ENCODE measurements around the gene KIRREL3.

The KIRREL3 gene

GRCh38 chr11:126417091-126417862, 583.3 kb downstream of the KIRREL3 start:
- DNase-seq (ENCODE audit: low read depth), result no peak

GRCh38 chr11:126416542-126417090, 584.0 kb downstream of the KIRREL3 start:
- peak; percentile 65 for DNase-seq (ENCODE audit: low read depth)

- no peak for DNase-seq (ENCODE audit: low read depth)
Measured at GRCh38 chr11:126415669-126416420, 584.7 kb downstream of the KIRREL3 start.

GRCh38 chr11:126415128-126415527, 585.4 kb downstream of the KIRREL3 start:
- no peak for DNase-seq (ENCODE audit: low read depth)

GRCh38 chr11:126414615-126415014, 586.0 kb downstream of the KIRREL3 start:
- DNase-seq (ENCODE audit: low read depth), result no peak

GRCh38 chr11:126413843-126414405, 586.6 kb downstream of the KIRREL3 start:
- DNase-seq (ENCODE audit: low read depth), result no peak

- DNase-seq (ENCODE audit: low read depth), result no peak
Measured at GRCh38 chr11:126413426-126413825, 587.1 kb downstream of the KIRREL3 start.

GRCh38 chr11:126411971-126412381, 588.6 kb downstream of the KIRREL3 start:
- DNase-seq (ENCODE audit: low read depth), result no peak

- no peak for DNase-seq (ENCODE audit: low read depth)
Measured at GRCh38 chr11:126410649-126411048, 589.9 kb downstream of the KIRREL3 start.

- no peak for DNase-seq (ENCODE audit: low read depth)
Measured at GRCh38 chr11:126409620-126409985, 591.0 kb downstream of the KIRREL3 start.

GRCh38 chr11:126408901-126409619, 591.5 kb downstream of the KIRREL3 start:
- DNase-seq (ENCODE audit: low read depth), result no peak

- DNase-seq (ENCODE audit: low read depth), result no peak
Measured at GRCh38 chr11:126408496-126408895, 592.1 kb downstream of the KIRREL3 start.

GRCh38 chr11:126407682-126408288, 592.8 kb downstream of the KIRREL3 start:
- no peak for DNase-seq (ENCODE audit: low read depth)

- DNase-seq (ENCODE audit: low read depth), result no peak
Measured at GRCh38 chr11:126407101-126407521, 593.5 kb downstream of the KIRREL3 start.

GRCh38 chr11:126406368-126406767, 594.2 kb downstream of the KIRREL3 start:
- no peak for DNase-seq (ENCODE audit: low read depth)

- no peak for DNase-seq (ENCODE audit: low read depth)
Measured at GRCh38 chr11:126405906-126406305, 594.7 kb downstream of the KIRREL3 start.

GRCh38 chr11:126405374-126405773, 595.2 kb downstream of the KIRREL3 start:
- no peak for DNase-seq (ENCODE audit: low read depth)

GRCh38 chr11:126404367-126404766, 596.2 kb downstream of the KIRREL3 start:
- DNase-seq (ENCODE audit: low read depth), result no peak

GRCh38 chr11:126403658-126404057, 596.9 kb downstream of the KIRREL3 start:
- no peak for DNase-seq (ENCODE audit: low read depth)

GRCh38 chr11:126403022-126403581, 597.5 kb downstream of the KIRREL3 start:
- no peak for DNase-seq (ENCODE audit: low read depth)

- DNase-seq (ENCODE audit: low read depth), result no peak
Measured at GRCh38 chr11:126400479-126400878, 600.1 kb downstream of the KIRREL3 start.

Data from activated T-cell treated with anti-CD3 and anti-CD28 coated beads for 24 hours (primary cell).